Hepatocyte (in vitro differentiated cells): Measurements from ENCODE around the gene PLD1. TPM values are rescaled to one million over a fixed set of nuclear protein-coding genes. Genes with fewer than 3 reads are reported as not detected.

ENCODE experiments used
- DNase-seq: peaks from one replicate; pipeline ENCODE4 v3.0.0-alpha.2; 2016; ENCODE audit warnings: low spot score
- H2AFZ ChIP-seq: fragments of 200-600 bp; sonication (generic); 2 replicates; pipeline ENCODE4 v1.6.0; 2016; ENCODE audit warnings: antibody characterized with exemption, mild to moderate bottlenecking
- H3K27ac ChIP-seq: fragments of 200-600 bp; sonication (generic); 2 replicates; pipeline ENCODE4 v1.5.1; 2016; ENCODE audit warnings: mild to moderate bottlenecking
- H3K27me3 ChIP-seq: fragments of 200-600 bp; sonication (generic); 2 replicates; pipeline ENCODE4 v1.6.1; 2016
- H3K36me3 ChIP-seq: fragments of 200-600 bp; sonication (generic); replicated peaks from 2 replicates; pipeline ENCODE4 v1.5.1; 2016; ENCODE audit warnings: low read depth; ENCODE audit not compliant: insufficient read depth
- H3K4me1 ChIP-seq: fragments of 200-600 bp; sonication (generic); 2 replicates; pipeline ENCODE4 v1.5.1; 2016; ENCODE audit warnings: mild to moderate bottlenecking, moderate library complexity; ENCODE audit not compliant: insufficient read depth
- H3K4me2 ChIP-seq: fragments of 200-600 bp; sonication (generic); 2 replicates; pipeline ENCODE4 v1.6.0; 2016
- H3K4me3 ChIP-seq: fragments of 200-600 bp; sonication (generic); 2 replicates; pipeline ENCODE4 v1.5.1; 2016; ENCODE audit warnings: mild to moderate bottlenecking
- H3K79me2 ChIP-seq: fragments of 200-600 bp; sonication (generic); 2 replicates; pipeline ENCODE4 v1.6.0; 2017; ENCODE audit warnings: mild to moderate bottlenecking
- H3K9me2 ChIP-seq: fragments of 200-600 bp; sonication (generic); replicated peaks from 2 replicates; pipeline ENCODE4 v1.6.0; 2017; ENCODE audit warnings: mild to moderate bottlenecking; ENCODE audit not compliant: insufficient read depth
- H3K9me3 ChIP-seq: fragments of 200-600 bp; sonication (generic); 2 replicates; pipeline ENCODE4 v1.5.1; 2016; ENCODE audit warnings: low read depth, mild to moderate bottlenecking
- H4K20me1 ChIP-seq: fragments of 200-600 bp; sonication (generic); 2 replicates; pipeline ENCODE4 v1.6.0; 2016; ENCODE audit warnings: mild to moderate bottlenecking; ENCODE audit not compliant: insufficient read depth, poor library complexity, severe bottlenecking
- CTCF ChIP-seq: fragments of 200-600 bp; sonication (generic); IDR thresholded peaks from 2 replicates; pipeline ENCODE4 v1.5.1; 2016; ENCODE audit warnings: antibody characterized with exemption, mild to moderate bottlenecking; ENCODE audit not compliant: poor library complexity
- EZH2 ChIP-seq: fragments of 200-600 bp; sonication (generic); IDR thresholded peaks from 2 replicates; pipeline ENCODE4 v1.6.1; 2016; ENCODE audit warnings: antibody characterized with exemption, mild to moderate bottlenecking, borderline replicate concordance
- EZH2phosphoT487 ChIP-seq: fragments of 200-600 bp; sonication (generic); IDR thresholded peaks from one replicate; pipeline ENCODE4 v1.6.1; 2018; ENCODE audit warnings: antibody characterized with exemption, mild to moderate bottlenecking, low read depth, moderate library complexity; ENCODE audit not compliant: unreplicated experiment, severe bottlenecking
- WGBS: methylation state at CpG from one replicate; pipeline ENCODE4 v1.1.6; 2016; ENCODE audit warnings: low lambda C conversion rate; ENCODE audit errors: missing lambda C conversion rate; 5-methylcytosine and 5-hydroxymethylcytosine counted together
- polyA plus RNA-seq: library from polyadenylated mRNA; unstranded; fragments of >200 nt; fragmentation: Nextera tagmentation; extraction: Ambion mirVana; gene quantifications from 2 replicates; pipeline ENCODE4 v1.2.1, GENCODE V29; 2016
- total RNA-seq: library from RNA; depleted of rRNA; stranded (reverse); fragments of >200 nt; gene quantifications from 2 replicates; pipeline ENCODE4 v1.2.3, GENCODE V29; 2014

Gene PLD1
- total and polyA plus RNA-seq, 2 experiments from 2014 or later, result 29.4 to 71.1 TPM

GRCh38 chr3:171556574-171557145 lies 253.6 kb downstream of the PLD1 start:
- Histone ChIP-seq H4K20me1 (no peaks in the 10 kb centered on the region), H3K36me3 (no peaks in the 10 kb centered on the region), H3K79me2 (no peaks in the 10 kb centered on the region), H3K4me3 (no peak overlapping the region), H3K27ac (no peak overlapping the region), H3K4me1 (no peaks in the 10 kb centered on the region), H2AFZ (no peak overlapping the region), H3K9me2 (no peaks in the 10 kb centered on the region), H3K4me2 (no peak overlapping the region), H3K9me3 (no peaks in the 10 kb centered on the region), H3K27me3 (no peaks in the 10 kb centered on the region)
- peak; percentile 25 for DNase-seq
- 56% methylated on average over 4 of the region's 4 CpGs for WGBS
- TF ChIP-seq CTCF (no peak), EZH2 (no peak), EZH2phosphoT487 (no peak)

- WGBS, result 58% methylated on average over 5 of the region's 5 CpGs
- Histone ChIP-seq H4K20me1 (no peaks in the 10 kb centered on the region), H3K4me3 (no peak overlapping the region), H3K27me3 (no peaks in the 10 kb centered on the region), H3K4me1 (no peaks in the 10 kb centered on the region), H3K36me3 (no peaks in the 10 kb centered on the region), H2AFZ (no peak overlapping the region), H3K9me3 (no peaks in the 10 kb centered on the region), H3K4me2 (no peak overlapping the region), H3K9me2 (no peaks in the 10 kb centered on the region), H3K79me2 (no peaks in the 10 kb centered on the region), H3K27ac (no peak overlapping the region)
- no peak for TF ChIP-seq CTCF
- no peak for TF ChIP-seq EZH2phosphoT487
- no peak for TF ChIP-seq EZH2
- DNase-seq, result no peak
These were observed 254.1 kb downstream of the PLD1 start for GRCh38 chr3:171556148-171556547.

GRCh38 chr3:171553086-171553485 lies 257.2 kb downstream of the PLD1 start:
- H4K20me1 ChIP-seq, result no peaks in the 10 kb centered on the region
- no peak overlapping the region for H3K4me3 ChIP-seq
- H3K9me2 ChIP-seq, result no peaks in the 10 kb centered on the region
- no peaks in the 10 kb centered on the region for H3K36me3 ChIP-seq
- H2AFZ ChIP-seq, result no peak overlapping the region
- no peak for DNase-seq
- WGBS, result 90% methylated on average over 2 of the region's 2 CpGs
- TF ChIP-seq CTCF, result no peak
- H3K4me1 ChIP-seq, result peaks cover 13% of the 10 kb centered on the region
- H3K9me3 ChIP-seq, result no peaks in the 10 kb centered on the region
- H3K27me3 ChIP-seq, result no peaks in the 10 kb centered on the region
- no peaks in the 10 kb centered on the region for H3K79me2 ChIP-seq
- H3K27ac ChIP-seq, result no peak overlapping the region
- H3K4me2 ChIP-seq, result no peak overlapping the region

GRCh38 chr3:171552531-171552930 lies 257.8 kb downstream of the PLD1 start:
- Histone ChIP-seq H3K4me3 (no peak overlapping the region), H2AFZ (no peak overlapping the region), H4K20me1 (no peaks in the 10 kb centered on the region), H3K79me2 (no peaks in the 10 kb centered on the region), H3K27ac (no peak overlapping the region), H3K4me1 (peaks cover 13% of the 10 kb centered on the region), H3K9me2 (no peaks in the 10 kb centered on the region), H3K9me3 (no peaks in the 10 kb centered on the region), H3K27me3 (no peaks in the 10 kb centered on the region), H3K4me2 (no peak overlapping the region), H3K36me3 (no peaks in the 10 kb centered on the region)
- DNase-seq, result no peak
- WGBS, result 92% methylated on average over 1 of the region's 1 CpG
- TF ChIP-seq CTCF (no peak), EZH2 (no peak)
